OCI-LY7 (cell line): Measurements from ENCODE around the gene FGD2. TPM values are rescaled to one million over a fixed set of nuclear protein-coding genes. Genes with fewer than 3 reads are reported as not detected.

ENCODE experiments used
- BruUV-seq: library from RNA; stranded (reverse); fragments of 400-500 nt; replicated peaks from 2 replicates; lab custom pipeline; 2021; lab: Mats Ljungman, UMichigan
- CTCF ChIA-PET: fragments of 300-600 bp; sonication (Branson Sonifier 250); formaldehyde crosslinking; loops from one replicate; lab custom pipeline; 2022; ENCODE audit warnings: antibody characterized with exemption; ENCODE audit not compliant: unreplicated experiment; lab: Charles Lee
- POLR2A ChIA-PET: fragments of 300-600 bp; sonication (Branson Sonifier 250); formaldehyde crosslinking; loops from one replicate; lab custom pipeline; 2022; ENCODE audit warnings: antibody characterized with exemption; lab: Charles Lee
- DNase-seq: peaks from one replicate; pipeline ENCODE4 v3.0.0-alpha.2; 2015; ENCODE audit warnings: low spot score
- H2AFZ ChIP-seq: fragments of 200-600 bp; sonication (generic), shearing (Covaris generic); 2 replicates; pipeline ENCODE4 v1.6.1; 2014; ENCODE audit warnings: mild to moderate bottlenecking, antibody characterized with exemption, low read length, moderate library complexity
- H3K27ac ChIP-seq: fragments of 200-600 bp; sonication (generic); 2 replicates; pipeline ENCODE4 v1.5.1; 2014; ENCODE audit warnings: mixed run types, low read depth, mild to moderate bottlenecking, moderate library complexity, low read length, inconsistent platforms; ENCODE audit not compliant: poor library complexity, severe bottlenecking
- H3K36me3 ChIP-seq: fragments of 200-600 bp; sonication (generic); 2 replicates; pipeline ENCODE4 v1.6.1; 2014; ENCODE audit warnings: mild to moderate bottlenecking, antibody characterized with exemption, low read length, moderate library complexity, mixed read lengths; ENCODE audit not compliant: insufficient read depth
- H3K4me1 ChIP-seq: fragments of 200-600 bp; sonication (generic); 2 replicates; pipeline ENCODE4 v1.5.1; 2014; ENCODE audit warnings: mild to moderate bottlenecking, low read length; ENCODE audit not compliant: insufficient read depth, poor library complexity, severe bottlenecking
- H3K4me2 ChIP-seq: fragments of 200-600 bp; sonication (generic); 2 replicates; pipeline ENCODE4 v1.6.1; 2014; ENCODE audit warnings: mild to moderate bottlenecking, low read length
- H3K4me3 ChIP-seq: fragments of 200-600 bp; sonication (generic); 2 replicates; pipeline ENCODE4 v1.5.1; 2014; ENCODE audit warnings: mild to moderate bottlenecking, low read depth, low read length; ENCODE audit not compliant: poor library complexity, severe bottlenecking
- H3K79me2 ChIP-seq: fragments of 200-600 bp; sonication (generic); 2 replicates; pipeline ENCODE4 v1.6.1; 2016; ENCODE audit warnings: low read depth, mild to moderate bottlenecking, low read length, moderate library complexity, mixed read lengths; ENCODE audit not compliant: insufficient read depth
- H3K9me2 ChIP-seq: fragments of 200-600 bp; sonication (generic); 2 replicates; pipeline ENCODE4 v1.6.1; 2016; ENCODE audit warnings: mild to moderate bottlenecking, low read length, mixed read lengths; ENCODE audit not compliant: insufficient read depth
- H3K9me3 ChIP-seq: fragments of 200-600 bp; sonication (generic); 2 replicates; pipeline ENCODE4 v1.6.1; 2014; ENCODE audit warnings: mild to moderate bottlenecking, mixed run types, low read length, mixed read lengths
- H4K20me1 ChIP-seq: fragments of 200-600 bp; sonication (generic); 2 replicates; pipeline ENCODE4 v1.6.1; 2014; ENCODE audit warnings: mild to moderate bottlenecking, antibody characterized with exemption, low read length, moderate library complexity, mixed read lengths; ENCODE audit not compliant: insufficient read depth
- EZH2phosphoT487 ChIP-seq: fragments of 200-600 bp; sonication (generic); IDR thresholded peaks from 2 replicates; pipeline ENCODE4 v1.6.1; 2018; ENCODE audit warnings: low read depth, borderline replicate concordance, mild to moderate bottlenecking, mixed run types, antibody characterized with exemption, low read length, moderate library complexity, mixed read lengths
- intact Hi-C: fragments of 100-400 bp; cut with micrococcal nuclease; formaldehyde crosslinking; loops from one replicate; pipeline ENCODE4 v1.10.0; 2022; ENCODE audit not compliant: unreplicated experiment
- total RNA-seq, 2 experiments: library from RNA; depleted of rRNA in 1 of 2; stranded (reverse); fragments of >200 nt in 1 of 2; shearing (Covaris generic) in 1 of 2; gene quantifications; 2 replicates each; pipeline ENCODE4 v1.2.3, GENCODE V29; 2014 to 2022
- TF ChIP-seq, protein P1 (sequence below): fragments of 200-600 bp; sonication (generic); conservative IDR thresholded peaks from 2 replicates; pipeline ENCODE4 v1.5.1; 2014; ENCODE audit warnings: mild to moderate bottlenecking, antibody characterized with exemption, low read length, moderate library complexity, mixed read lengths

Gene FGD2
- total RNA-seq, 2 experiments from 2014 or later: 27.8 to 48.6 TPM

DNA sequence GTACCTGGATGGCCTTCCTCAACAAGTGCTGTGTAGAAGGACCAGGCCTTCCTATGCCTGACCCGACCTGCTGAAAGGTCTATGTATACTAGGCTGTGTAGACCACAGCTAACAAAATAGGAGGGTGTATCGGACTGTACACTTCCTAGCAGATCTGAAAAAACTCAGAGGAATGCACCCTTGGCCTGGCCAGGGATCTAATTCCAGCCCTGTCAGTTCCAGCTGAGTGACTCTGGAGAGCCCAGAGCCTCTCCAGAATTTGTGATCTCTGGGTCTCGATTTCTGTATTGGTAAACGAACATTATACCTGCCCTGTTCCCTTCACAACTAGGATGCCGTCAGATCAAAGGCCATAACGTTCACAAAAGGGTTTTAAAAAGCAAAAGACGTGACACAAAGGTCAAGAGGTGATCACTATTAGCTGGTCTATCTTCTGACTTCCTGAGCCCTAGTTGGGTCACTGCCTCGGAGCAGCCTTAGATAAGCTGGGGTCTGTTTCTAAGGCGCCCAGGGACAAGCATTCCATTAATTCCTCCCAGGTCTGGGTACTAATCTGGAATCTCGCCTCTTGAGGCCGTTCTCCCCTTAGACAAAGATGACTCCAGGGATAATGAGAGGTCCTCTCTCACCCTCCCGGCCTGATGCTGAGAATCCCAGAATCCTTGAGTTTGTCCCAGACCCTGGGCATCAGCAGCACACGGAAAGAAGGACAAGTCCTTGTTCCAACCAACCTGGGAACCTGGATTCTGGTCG is 33.4 kb upstream of the FGD2 start:
- CTCF ChIA-PET: no interaction called here

DNA sequence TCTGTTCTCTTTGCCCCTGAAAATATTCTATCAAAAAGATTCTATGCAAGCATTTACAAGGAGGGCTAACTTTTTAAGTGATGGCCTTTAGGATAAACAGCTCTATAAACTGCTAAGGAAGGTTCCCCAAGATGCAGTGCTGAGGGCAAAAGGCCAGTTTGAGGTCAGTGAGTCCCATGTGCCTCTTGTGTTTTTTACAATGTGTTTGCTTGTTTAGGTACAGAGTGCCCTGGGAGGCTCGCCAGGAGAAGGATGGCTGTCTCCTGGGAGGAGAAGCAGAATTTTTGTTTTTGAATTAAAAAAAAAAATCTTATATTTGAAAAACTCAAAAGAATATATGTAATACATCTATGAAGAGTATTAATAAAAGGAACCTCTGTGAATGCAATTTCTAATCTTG is 32.3 kb upstream of the FGD2 start:
- intact Hi-C loops: no loop called here

More for the DNA sequence above, 33.4 kb upstream of the FGD2 start:
- no peak for TF ChIP-seq EZH2phosphoT487
- TF ChIP-seq, protein P1, sequence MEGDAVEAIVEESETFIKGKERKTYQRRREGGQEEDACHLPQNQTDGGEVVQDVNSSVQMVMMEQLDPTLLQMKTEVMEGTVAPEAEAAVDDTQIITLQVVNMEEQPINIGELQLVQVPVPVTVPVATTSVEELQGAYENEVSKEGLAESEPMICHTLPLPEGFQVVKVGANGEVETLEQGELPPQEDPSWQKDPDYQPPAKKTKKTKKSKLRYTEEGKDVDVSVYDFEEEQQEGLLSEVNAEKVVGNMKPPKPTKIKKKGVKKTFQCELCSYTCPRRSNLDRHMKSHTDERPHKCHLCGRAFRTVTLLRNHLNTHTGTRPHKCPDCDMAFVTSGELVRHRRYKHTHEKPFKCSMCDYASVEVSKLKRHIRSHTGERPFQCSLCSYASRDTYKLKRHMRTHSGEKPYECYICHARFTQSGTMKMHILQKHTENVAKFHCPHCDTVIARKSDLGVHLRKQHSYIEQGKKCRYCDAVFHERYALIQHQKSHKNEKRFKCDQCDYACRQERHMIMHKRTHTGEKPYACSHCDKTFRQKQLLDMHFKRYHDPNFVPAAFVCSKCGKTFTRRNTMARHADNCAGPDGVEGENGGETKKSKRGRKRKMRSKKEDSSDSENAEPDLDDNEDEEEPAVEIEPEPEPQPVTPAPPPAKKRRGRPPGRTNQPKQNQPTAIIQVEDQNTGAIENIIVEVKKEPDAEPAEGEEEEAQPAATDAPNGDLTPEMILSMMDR: no peak
- Histone ChIP-seq H3K27ac (no peak overlapping the region), H3K36me3 (peaks cover 97% of the 10 kb centered on the region), H2AFZ (no peak overlapping the region), H3K79me2 (no peaks in the 10 kb centered on the region), H3K4me3 (no peak overlapping the region), H3K4me2 (no peak overlapping the region), H3K9me3 (no peaks in the 10 kb centered on the region), H3K9me2 (no peaks in the 10 kb centered on the region), H4K20me1 (no peaks in the 10 kb centered on the region), H3K4me1 (no peaks in the 10 kb centered on the region)
- no peak for DNase-seq
- intact Hi-C loops: no loop called here
- no TSS peak for BruUV-seq
- POLR2A ChIA-PET: no interaction called here

More for the DNA sequence above, 32.3 kb upstream of the FGD2 start:
- Histone ChIP-seq H3K4me1 (no peaks in the 10 kb centered on the region), H3K79me2 (no peaks in the 10 kb centered on the region), H3K9me3 (no peaks in the 10 kb centered on the region), H4K20me1 (no peaks in the 10 kb centered on the region), H3K27ac (no peak overlapping the region), H2AFZ (no peak overlapping the region), H3K9me2 (no peaks in the 10 kb centered on the region), H3K36me3 (peaks cover 97% of the 10 kb centered on the region), H3K4me2 (no peak overlapping the region), H3K4me3 (no peak overlapping the region)
- no TSS peak for BruUV-seq
- ChIA-PET CTCF (no interaction called here), POLR2A (no interaction called here)
- DNase-seq: no peak
- TF ChIP-seq, protein P1: no peak
- TF ChIP-seq EZH2phosphoT487: no peak
